ENCODE results near the gene HES7.
"Not testable (repeated sequence)": the region's sequence is repeated elsewhere in the genome, so short reads cannot be mapped to it uniquely, and the experiment has no call there.

Gene HES7
- 0 to 0.55 (median 0) reads per million in 17 experiments for total RNA-seq

DNA sequence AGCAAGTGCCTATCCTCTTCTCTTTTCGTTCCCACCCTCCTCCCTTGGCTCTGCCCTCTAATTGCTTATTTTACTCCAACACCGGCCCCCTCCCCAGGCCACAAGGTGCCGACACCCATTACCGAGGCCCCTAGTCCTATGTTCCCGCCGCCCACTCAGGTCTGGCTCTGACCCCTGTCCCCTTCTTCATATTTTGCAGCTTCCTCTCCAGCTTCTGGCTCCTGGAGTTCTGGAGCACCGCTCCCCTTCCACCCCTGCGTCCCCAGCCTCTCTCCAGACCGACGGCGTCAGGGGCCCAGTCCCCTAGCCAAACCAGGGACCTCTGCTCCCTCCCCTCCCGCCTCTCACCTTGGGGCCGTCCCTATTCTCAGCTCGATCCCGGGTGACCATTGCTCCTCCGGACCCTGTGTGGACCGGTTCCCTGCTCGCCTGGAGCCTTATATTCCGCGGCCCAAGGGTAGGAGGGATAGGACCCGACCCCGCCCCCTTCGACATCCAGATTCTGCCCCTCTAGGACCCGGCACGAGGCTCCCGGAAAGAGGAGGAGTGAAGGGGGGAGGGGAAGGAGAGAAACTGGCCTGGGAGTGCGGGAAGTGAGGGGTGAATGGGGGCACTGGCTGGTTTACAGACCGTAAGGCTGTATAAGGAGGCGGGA is at the start of gene HES7:
Gene HES7 (minus strand): TSS at position 412 of the 655 bp plus-strand sequence. CDS start 22 bp downstream, at position 390.
- peak in 1 of 4 experiments; percentile 26 for DNase-seq

DNA sequence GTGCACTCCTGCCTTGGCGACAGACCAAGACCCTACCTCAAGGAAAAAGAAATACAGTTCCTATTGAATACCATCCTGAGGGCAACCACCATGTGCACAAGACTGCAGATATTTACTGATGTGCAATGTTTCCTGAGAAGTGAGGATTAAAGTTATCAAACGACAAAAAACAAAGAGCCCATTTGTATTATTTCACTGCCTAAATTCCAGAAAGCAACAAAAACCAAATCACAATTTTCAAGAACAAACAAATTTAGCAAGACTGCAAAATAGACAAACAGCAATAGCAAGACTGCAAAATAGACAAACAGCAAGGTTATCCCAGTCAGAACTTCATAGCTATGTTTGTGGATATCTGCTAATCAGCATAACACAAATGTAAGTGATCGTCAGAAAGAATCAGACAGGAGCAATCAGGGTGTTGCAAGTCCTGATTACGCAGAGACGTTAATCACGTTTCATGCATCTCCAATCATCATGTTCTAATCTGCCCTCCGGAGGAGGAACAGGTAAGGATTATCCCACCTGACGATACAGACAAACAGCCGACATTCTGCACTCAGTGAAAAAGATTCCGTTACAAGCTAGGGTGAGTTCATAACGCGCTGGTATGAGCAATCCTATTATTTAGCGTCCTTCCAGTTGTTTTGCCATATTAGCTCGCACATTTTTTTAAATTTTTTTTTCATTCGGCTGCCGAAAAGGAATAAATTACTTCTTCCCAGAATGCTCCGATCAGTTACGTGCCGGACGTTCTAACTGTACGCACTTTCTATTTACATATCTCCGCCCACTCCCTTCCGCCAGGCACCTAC is 49.4 kb upstream of the HES7 start:
- peak; percentile 91 to 98 (median 94) for DNase-seq

DNA sequence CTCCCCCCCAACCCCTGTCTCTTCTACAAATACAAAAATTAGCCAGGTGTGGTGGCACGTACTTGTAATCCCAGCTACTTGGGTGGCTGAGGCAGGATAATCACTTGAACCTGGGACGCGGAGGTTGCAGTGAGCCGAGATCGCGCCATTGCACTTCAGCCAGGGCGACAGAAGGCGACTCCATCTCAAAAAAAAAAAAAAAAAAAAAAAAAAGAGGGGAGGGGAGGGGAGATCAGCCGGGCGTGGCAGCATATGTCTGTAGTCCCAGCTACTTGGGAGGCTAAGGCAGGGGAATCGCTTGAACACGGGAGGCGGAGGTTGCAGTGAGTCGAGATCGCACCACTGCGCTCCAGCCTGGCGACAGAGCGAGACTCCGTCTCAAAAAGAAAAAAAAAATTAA is 46.3 kb upstream of the HES7 start:
- not testable (repeated sequence) for DNase-seq

DNA sequence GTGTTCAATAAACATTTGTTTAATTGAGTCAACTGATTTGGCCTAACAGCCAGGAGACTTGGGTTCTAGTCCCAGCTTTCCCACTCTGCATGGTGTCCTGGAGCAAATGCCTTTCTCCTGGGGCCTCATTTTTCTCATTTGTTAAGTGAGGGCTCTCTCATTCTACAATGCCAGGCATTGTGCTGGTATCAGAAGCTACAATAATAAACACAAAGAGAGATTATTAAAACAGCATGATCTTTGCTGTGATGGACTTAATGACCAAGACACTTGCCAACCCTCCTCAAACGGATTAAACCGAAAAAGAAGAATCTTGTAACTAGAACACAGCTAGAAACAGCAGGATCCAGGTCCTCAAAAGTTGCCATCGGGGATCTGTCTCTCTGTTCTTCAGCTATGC is 43.6 kb upstream of the HES7 start:
- no peak for DNase-seq

DNA sequence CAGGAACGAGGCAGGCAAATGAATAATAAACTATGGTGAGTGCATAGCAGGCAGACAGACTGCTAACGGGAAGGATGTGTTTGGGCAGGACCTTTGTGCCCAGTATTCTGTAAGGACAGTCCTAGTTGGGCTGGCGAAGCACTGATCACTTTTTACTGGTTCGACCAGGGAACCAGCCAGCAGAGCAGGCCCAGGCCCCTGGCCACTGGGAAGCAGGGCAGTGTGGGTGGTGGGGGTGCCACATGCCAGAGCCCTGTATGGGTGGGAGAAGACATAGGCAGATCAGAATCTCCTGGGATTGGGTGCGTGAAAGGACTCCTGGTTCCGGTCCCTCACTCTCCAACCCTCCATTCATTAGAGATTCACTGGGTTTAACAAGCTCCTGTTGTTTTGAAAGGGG is 42.8 kb upstream of the HES7 start:
- no peak for DNase-seq

DNA sequence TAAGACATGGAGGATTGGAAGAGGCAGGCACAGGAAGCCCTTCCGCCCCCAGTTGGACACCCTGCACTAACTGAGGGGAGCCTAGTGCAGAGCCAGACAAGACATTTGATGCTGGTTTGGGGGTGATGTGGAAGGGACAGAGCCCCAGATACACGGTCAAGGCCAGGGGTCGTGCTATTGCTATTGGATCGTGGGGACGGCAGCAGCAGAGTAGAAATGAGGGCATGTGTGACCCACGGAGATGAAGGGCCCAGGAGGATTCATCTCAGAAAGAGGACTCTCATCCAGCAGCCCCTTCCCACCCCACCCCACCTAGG is 40.9 kb upstream of the HES7 start:
- DNase-seq: no peak

DNA sequence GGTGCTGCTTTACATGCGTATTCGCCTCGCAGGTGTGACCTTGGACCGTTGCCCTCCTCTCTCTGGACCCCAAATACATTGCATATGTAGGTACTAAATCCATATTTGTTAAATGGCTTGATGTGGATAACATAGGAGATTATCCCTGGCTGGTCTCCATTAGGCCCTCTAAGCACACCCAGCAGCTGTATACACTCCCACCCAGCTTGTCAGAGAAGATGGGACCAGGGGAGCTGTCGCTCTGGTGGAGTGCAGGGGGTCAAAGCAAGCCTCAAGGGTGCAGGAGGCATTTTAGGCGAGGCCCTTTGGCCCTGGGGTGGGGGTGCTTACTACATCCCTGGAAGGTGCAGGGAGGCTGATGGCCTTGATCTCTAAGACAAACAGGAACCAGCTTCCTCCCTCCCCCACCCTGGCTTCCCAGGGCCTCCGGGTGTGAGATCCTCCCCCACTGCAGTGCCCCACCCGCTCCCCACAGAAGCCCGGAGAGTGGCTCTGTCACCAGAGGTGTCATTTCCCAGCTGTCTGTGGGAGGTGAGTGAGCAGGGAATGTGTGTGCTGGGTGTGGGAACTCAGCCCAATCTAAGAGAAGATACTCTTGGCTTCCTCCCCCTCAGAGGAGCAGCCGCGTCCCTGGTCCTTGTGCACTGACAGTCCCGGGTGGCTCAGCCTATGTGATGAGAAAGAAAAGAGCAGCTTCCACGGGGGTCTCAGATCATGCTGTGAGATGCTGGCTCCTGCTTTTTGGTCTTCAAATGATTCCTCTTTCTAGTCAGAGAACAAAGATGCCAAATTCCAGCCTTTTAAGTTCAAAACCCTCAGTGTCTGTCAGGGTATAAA is 40.3 kb upstream of the HES7 start:
- DNase-seq: peak; percentile 87 to 94 (median 91)

DNA sequence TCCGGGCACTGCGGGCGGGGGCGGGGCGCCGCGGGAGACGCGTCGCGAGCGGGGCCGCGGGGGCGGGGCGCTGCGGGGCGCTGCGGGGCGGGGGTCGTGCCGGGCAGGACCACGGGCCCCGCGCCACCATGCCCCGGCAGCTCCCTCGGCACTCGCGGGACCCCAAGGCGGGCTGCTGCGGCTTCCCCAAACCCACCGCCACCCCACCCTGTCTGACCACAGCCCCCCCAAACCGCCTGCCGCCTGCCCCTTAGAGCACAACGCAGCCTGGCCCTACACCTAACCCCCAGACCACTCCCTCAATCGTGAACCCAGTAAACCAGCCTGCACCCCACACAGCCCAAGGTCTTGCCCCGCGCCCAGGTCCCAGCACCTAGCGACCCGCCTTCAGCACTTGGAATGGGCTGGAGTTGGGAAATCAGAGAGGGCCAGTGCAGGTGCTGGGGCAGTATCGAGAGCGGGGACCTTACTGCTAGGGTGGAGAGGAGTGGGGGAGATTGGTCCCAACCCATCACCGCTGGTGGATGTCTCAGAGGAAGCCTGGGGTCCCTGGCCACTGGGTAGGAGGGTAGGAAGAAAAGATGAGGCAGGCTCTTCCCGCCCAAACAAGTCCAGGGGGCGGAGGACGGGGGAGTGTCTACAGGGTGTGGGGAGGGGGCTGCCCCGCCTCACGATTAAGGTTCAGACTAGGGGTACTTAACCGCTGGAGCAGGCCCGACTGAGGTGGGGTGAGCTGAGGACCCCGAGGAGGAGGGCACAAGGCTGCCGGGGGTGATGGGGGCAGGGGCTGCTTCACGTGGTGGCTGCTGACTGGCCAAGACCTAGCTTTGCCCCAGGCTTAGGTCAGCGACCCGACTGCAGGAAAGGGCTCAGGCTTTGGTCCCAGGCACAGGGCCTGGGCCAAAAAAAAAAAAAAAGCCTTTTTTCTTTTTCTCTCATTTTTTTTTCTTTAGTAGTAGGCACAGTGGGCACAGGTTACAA is 39.4 kb upstream of the HES7 start:
- DNase-seq: no peak

DNA sequence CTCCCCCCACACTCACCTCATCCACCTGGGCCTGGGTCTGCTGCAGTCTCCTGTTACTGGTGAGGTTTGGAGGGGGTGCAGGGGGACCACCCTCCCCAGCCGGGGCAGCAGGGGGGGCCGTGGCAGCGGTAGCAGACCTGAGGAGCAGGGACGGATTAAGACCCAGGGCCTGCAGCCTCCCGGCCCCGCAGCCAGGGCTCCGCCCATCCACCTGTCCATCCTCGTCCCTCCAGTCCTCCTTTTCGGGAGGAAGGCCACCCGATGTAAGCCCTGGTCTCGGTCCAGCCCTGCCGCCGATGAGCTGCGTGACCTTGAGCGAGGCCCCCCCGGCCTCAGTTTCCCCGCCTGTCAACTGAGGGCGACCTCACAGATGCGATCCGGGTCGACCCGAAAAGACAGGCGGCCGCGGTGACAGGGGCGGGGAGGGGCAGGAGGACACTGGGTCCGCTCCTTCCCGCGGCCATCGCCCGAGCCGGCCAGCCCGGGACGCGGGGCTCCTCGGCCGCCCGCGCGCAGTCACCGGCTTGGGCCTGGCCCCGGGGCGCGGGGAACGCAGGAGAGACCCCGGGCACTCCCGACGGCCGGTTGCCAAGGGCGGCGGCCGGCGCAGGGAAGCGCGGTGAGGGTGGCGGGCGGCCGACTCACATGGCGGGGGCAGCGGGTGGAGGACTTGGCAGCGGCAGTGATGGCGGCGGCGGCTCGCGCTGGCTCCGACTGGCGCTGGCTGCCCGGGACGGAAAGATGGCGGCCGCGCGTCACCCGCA is 38.5 kb upstream of the HES7 start, which contains the start of gene VAMP2:
Gene VAMP2 (minus strand): TSS at position 716 of the 764 bp plus-strand sequence. CDS start 69 bp downstream, at position 647.
- DNase-seq: peak; percentile 77 to 93 (median 88)

DNA sequence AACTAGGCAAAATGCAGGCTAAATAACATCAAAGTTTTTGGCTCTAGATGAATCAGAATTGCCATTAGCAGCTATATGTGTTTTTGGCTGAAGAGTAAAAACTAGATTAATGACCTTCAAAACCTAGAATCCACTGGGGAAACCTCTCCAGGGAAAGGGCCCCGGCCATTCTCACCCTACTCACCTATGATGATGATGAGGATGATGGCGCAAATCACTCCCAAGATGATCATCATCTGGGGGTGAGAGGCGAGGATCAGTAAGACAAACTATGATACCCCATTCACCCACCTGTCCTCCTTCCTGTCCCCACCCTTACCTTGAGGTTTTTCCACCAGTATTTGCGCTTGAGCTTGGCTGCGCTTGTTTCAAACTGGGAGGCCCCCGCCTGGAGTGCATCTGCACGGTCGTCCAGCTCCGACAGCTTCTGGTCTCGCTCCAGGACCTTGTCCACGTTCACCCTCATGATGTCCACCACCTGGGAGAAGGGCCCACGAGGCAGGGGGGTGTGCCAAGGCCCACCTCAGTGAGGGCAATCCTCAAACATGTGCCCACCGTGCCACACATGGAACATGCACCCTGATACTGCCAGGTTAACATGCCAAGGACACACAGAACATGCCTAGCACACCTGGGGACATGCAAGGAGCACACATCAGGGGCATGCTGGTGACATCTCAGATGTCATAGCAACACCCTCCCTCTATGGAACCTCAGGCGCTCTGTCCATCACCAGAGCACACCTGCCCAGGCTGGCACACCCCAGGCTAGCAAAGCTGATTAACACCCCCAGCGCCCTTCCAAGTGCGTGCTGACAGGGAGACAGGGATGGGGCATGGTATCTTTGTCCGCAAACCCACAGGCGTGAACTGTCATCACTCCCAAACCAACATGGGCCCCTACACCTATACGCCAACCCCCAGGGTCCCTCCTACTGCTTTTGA is 37.7 kb upstream of the HES7 start:
- DNase-seq: no peak

DNA sequence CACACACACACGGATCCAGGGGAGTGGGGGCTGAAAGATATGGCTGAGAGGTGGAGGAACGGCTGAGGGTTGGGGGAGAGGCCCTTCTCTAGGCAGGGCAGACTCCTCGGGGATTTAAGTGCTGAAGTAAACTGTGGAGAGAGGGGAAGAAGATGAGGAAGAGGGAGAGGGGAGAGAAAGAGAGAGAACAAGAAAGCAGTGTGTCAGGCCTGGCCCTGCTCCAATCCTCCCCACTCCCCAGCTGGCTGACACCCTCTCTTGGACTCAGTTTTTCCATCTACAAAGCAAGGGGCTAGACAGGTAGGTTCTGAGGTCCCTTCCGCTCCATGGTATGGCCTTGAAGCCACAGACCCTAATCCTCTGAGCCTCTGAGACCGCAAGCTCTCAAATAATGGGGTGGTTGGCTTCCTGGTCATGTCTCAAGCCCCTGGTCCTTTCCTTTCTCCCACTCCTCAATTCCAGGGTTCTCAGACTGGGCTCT is 36.9 kb upstream of the HES7 start:
- no peak for DNase-seq

DNA sequence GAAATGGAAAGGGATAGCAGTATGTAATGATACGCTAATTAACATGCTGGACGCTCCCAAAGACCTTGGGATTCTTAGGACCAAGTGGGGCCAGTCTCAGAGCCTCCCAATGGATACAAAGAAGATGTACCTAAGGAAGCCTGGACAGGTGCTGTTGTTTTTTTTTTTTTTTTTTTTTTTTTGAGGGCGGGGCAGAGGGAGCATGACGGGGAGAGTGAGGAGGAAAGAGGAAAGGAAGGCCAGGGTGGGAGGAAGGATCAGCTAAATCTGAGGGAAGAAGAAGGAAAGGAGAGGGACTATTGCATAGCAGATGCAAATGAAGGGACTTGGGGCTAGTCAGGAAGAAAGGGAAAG is 36.3 kb upstream of the HES7 start:
- DNase-seq: no peak

DNA sequence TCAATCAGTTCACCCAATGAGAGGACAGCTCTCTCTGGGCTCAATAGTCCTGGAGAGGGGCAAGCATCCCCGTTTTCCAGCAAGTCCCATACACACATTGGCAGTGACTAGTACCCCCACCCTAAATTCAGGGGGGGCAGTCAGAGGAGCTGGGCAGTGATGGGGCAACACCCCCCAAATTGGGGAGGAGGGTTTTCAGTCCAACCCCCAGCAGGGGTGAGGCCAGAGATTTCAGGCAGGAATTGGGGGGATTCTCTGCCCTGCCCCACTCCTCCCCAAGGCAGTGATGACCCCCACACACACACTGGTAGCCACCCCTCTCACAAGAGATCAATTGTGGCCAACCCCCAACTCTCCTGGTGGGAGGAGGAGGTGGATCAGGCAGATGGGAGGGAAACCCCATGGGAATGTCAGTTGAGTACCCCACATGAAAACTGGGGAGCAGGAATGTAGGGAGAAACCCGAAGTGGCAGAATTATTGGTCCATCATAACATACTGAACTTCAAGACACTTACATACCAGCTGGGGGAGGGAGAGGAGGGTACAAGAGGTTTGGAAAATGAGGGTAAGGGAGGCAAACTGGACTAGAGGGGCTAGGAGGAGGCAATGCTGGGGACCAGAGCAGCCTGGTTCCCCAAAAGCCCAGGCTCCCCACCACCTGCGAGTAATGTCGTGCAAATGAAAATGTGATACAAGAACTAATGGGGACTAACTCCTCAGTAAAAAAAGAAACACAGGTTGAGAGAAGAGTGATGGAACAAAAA is 35.7 kb upstream of the HES7 start:
- DNase-seq: no peak

DNA sequence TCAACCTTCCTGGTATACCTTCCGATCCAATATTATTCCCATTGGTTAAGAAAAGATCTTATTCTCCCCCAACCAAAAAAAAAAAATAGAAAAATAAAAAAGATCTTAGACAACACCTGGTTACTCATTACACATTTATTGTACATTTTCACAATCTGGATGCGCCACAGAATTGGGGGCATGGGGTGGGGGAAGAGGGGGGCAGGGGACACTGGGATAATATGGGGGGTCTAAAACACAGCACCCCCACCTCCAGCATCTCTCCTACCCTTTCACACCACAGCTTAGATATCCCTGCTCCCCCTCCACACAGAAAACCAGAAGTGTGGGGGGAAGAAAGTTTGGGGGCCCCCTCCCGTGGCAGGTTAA is 35.1 kb upstream of the HES7 start:
- DNase-seq: no peak

DNA sequence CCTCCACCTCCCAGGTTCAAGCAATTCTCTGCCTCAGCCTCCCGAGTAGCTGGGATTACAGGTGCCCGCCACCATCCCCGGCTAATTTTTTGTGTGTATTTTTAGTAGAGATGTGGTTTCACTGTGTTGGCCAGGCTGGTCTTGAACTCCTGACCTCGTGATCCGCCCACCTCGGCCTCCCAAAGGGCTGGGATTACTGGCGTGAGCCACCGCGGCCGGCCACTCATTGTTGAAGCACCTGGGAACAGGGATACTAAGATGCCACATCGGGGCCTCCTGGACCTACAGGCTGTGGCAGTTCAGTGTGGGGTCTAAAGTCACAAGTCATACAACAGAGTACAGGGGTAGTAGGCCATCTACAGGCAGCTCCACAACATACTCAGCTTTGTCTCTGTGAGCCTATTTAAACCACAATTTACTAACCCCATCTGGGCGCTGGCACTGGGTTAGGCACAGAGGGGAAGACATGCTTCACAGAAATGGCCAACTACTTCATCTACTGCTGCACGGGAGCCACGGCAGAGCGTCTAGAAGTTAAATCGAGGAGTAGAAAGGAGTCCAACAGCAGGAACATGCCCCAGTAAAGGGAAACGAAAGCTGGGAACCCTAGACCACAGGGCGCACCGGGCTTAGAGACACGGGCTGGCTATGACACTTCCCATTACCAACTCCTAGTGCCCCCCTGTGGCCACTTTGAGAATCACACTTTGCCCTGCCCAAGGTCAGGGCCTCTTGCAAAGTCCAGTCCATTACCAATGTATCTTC is 34.5 kb upstream of the HES7 start:
- DNase-seq: peak; percentile 96 to 99 (median 96)

DNA sequence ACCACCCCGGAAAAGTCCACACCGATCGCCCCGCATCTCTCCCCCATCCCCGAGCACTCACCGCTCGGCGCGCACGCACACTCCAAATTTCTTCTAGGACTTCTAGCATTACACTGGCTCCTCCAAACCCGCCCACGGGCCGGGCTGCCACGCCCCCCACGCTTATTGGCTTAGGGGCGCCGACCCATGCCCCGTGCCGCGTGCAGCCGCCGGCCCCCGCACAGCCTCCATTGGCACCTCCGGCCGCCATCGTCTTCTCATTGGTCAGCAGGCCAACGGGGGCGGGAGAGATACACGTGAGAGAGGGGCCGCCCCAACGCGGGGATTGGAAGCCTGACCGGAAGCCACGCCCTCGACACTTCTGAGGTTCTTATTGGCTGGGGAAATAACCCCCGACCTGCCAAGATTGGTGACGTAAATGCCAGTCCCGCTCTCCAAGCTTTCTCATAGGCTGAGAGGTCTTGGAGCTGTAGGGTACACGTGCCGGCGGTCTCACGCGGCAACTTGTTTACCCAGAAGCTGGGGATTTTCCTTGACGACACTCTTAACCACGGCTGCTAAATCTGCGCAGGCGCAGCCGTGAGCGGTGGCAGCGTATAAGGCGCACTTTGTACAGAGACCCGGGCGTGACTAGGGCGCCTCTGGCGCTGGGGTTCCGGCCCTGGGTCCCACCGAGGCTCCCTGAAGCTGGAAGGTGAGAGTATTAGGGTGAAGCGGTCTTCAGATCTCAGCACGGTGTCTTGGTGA is 32.5 kb upstream of the HES7 start:
- DNase-seq: peak; percentile 100

DNA sequence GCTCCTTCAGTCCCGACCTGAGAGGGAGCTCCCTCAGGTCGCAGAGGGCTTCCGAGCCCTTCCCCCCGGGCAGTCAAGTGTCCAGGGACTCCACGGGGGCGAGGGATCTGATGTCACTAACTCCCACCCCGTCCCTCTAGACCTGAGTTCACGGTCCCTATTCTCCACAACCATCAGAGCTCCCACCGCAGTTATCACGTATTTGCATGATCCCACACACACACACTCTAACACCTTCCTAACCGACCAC is 32.0 kb upstream of the HES7 start:
- peak in 1 of 4 experiments; percentile 46 for DNase-seq
